Measurements from ENCODE around the gene TLX2.
"Not testable (repeated sequence)": the region's sequence is repeated elsewhere in the genome, so short reads cannot be mapped to it uniquely, and the experiment has no call there.

Gene TLX2

GRCh38 chr2:74514368-74515270 lies at the start of gene TLX2:
TLX2 (plus strand) TSS chr2:74514450; CDS start chr2:74514807, 357 bp downstream.
- Histone ChIP-seq H3K36me3 (ENCODE audit: insufficient read depth, low read length) (no peaks in the 10 kb centered on the region), H3K4me1 (ENCODE audit: insufficient read depth, low read length) (peaks cover 6% of the 10 kb centered on the region), H3K9me3 (ENCODE audit: low read length) (no peaks in the 10 kb centered on the region), H3K27ac (ENCODE audit: low read depth, low read length) (no peak within 1 kb of the TSS), H3K4me3 (ENCODE audit: low read depth in 1 of 2, low read length in 2 of 2) (no peak within 1 kb of the TSS), H3K9ac (ENCODE audit: low read length) (no peak within 1 kb of the TSS), H3K27me3 (ENCODE audit: control insufficient read depth in 1 of 2, insufficient read depth in 2 of 2, low read length in 2 of 2) (peaks cover 65 to 94% of the 10 kb centered on the region in 2 donors)

GRCh38 chr2:74470742-74471141 lies 43.5 kb upstream of the TLX2 start:
- not testable (repeated sequence) for H3K27me3 ChIP-seq (ENCODE audit: control insufficient read depth in 1 of 2, insufficient read depth in 2 of 2, low read length in 2 of 2); H3K9me3 ChIP-seq (ENCODE audit: low read length); H3K4me3 ChIP-seq (ENCODE audit: low read depth in 1 of 2, low read length in 2 of 2); H3K27ac ChIP-seq (ENCODE audit: low read depth, low read length); H3K9ac ChIP-seq (ENCODE audit: low read length)
- peaks cover 16% of the 10 kb centered on the region for H3K36me3 ChIP-seq (ENCODE audit: insufficient read depth, low read length)
- peaks cover 16% of the 10 kb centered on the region for H3K4me1 ChIP-seq (ENCODE audit: insufficient read depth, low read length)

GRCh38 chr2:74471332-74472065 lies 42.8 kb upstream of the TLX2 start:
- Histone ChIP-seq H3K27ac (ENCODE audit: low read depth, low read length) (peak overlapping the region; percentile 75), H3K9ac (ENCODE audit: low read length) (peak overlapping the region; percentile 66)

GRCh38 chr2:74472086-74472944 lies 41.9 kb upstream of the TLX2 start, which contains the start of gene MRPL53:
MRPL53 (minus strand) TSS chr2:74472680; CDS start chr2:74472660, 20 bp downstream.
- H3K27me3 ChIP-seq (ENCODE audit: control insufficient read depth in 1 of 2, insufficient read depth in 2 of 2, low read length in 2 of 2) = no peaks in the 10 kb centered on the region
- H3K9ac ChIP-seq (ENCODE audit: low read length) = peak within 1 kb of the TSS; percentile 66
- H3K36me3 ChIP-seq (ENCODE audit: insufficient read depth, low read length) = peaks cover 17% of the 10 kb centered on the region
- H3K27ac ChIP-seq (ENCODE audit: low read depth, low read length) = peak within 1 kb of the TSS; percentile 75
- no peaks in the 10 kb centered on the region for H3K9me3 ChIP-seq (ENCODE audit: low read length)
- peaks cover 16% of the 10 kb centered on the region for H3K4me1 ChIP-seq (ENCODE audit: insufficient read depth, low read length)
- peak within 1 kb of the TSS; percentile 15 to 81 for H3K4me3 ChIP-seq (ENCODE audit: low read depth in 1 of 2, low read length in 2 of 2)

More at GRCh38 chr2:74471332-74472065, 42.8 kb upstream of the TLX2 start:
- H3K9me3 ChIP-seq (ENCODE audit: low read length) = no peaks in the 10 kb centered on the region
- H3K4me3 ChIP-seq (ENCODE audit: low read depth in 1 of 2, low read length in 2 of 2) = peak overlapping the region; percentile 15 to 81
- H3K36me3 ChIP-seq (ENCODE audit: insufficient read depth, low read length) = peaks cover 16% of the 10 kb centered on the region
- peaks cover 16% of the 10 kb centered on the region for H3K4me1 ChIP-seq (ENCODE audit: insufficient read depth, low read length)
- H3K27me3 ChIP-seq (ENCODE audit: control insufficient read depth in 1 of 2, insufficient read depth in 2 of 2, low read length in 2 of 2) = no peaks in the 10 kb centered on the region

GRCh38 chr2:74472945-74473258 lies 41.3 kb upstream of the TLX2 start:
- Histone ChIP-seq H3K4me1 (ENCODE audit: insufficient read depth, low read length) (peaks cover 16% of the 10 kb centered on the region), H3K4me3 (ENCODE audit: low read depth in 1 of 2, low read length in 2 of 2) (peak overlapping the region; percentile 15 to 81), H3K36me3 (ENCODE audit: insufficient read depth, low read length) (peaks cover 21% of the 10 kb centered on the region), H3K27ac (ENCODE audit: low read depth, low read length) (peak overlapping the region; percentile 75), H3K27me3 (ENCODE audit: control insufficient read depth in 1 of 2, insufficient read depth in 2 of 2, low read length in 2 of 2) (no peaks in the 10 kb centered on the region), H3K9me3 (ENCODE audit: low read length) (no peaks in the 10 kb centered on the region), H3K9ac (ENCODE audit: low read length) (peak overlapping the region; percentile 66)

GRCh38 chr2:74474481-74474880 lies 39.8 kb upstream of the TLX2 start:
- Histone ChIP-seq H3K9me3 (ENCODE audit: low read length) (no peaks in the 10 kb centered on the region), H3K4me1 (ENCODE audit: insufficient read depth, low read length) (peaks cover 21% of the 10 kb centered on the region), H3K9ac (ENCODE audit: low read length) (no peak overlapping the region), H3K4me3 (ENCODE audit: low read depth in 1 of 2, low read length in 2 of 2) (no peak overlapping the region), H3K36me3 (ENCODE audit: insufficient read depth, low read length) (peaks cover 22% of the 10 kb centered on the region), H3K27me3 (ENCODE audit: control insufficient read depth in 1 of 2, insufficient read depth in 2 of 2, low read length in 2 of 2) (no peaks in the 10 kb centered on the region), H3K27ac (ENCODE audit: low read depth, low read length) (no peak overlapping the region)

- Histone ChIP-seq H3K9me3 (ENCODE audit: low read length) (no peaks in the 10 kb centered on the region), H3K9ac (ENCODE audit: low read length) (no peak overlapping the region), H3K27me3 (ENCODE audit: control insufficient read depth in 1 of 2, insufficient read depth in 2 of 2, low read length in 2 of 2) (no peaks in the 10 kb centered on the region), H3K36me3 (ENCODE audit: insufficient read depth, low read length) (peaks cover 26% of the 10 kb centered on the region), H3K27ac (ENCODE audit: low read depth, low read length) (no peak overlapping the region), H3K4me1 (ENCODE audit: insufficient read depth, low read length) (peaks cover 23% of the 10 kb centered on the region), H3K4me3 (ENCODE audit: low read depth in 1 of 2, low read length in 2 of 2) (no peak overlapping the region)
These were observed 39.4 kb upstream of the TLX2 start for GRCh38 chr2:74474899-74475298.

GRCh38 chr2:74481431-74481830 lies 32.8 kb upstream of the TLX2 start:
- no peaks in the 10 kb centered on the region for H3K27me3 ChIP-seq (ENCODE audit: control insufficient read depth in 1 of 2, insufficient read depth in 2 of 2, low read length in 2 of 2)
- peak overlapping the region; percentile 69 for H3K9ac ChIP-seq (ENCODE audit: low read length)
- peaks cover 26% of the 10 kb centered on the region for H3K4me1 ChIP-seq (ENCODE audit: insufficient read depth, low read length)
- H3K4me3 ChIP-seq (ENCODE audit: low read depth in 1 of 2, low read length in 2 of 2) = peak overlapping the region; percentile 85 to 99
- H3K36me3 ChIP-seq (ENCODE audit: insufficient read depth, low read length) = peaks cover 28% of the 10 kb centered on the region
- H3K9me3 ChIP-seq (ENCODE audit: low read length) = no peaks in the 10 kb centered on the region
- H3K27ac ChIP-seq (ENCODE audit: low read depth, low read length) = no peak overlapping the region

GRCh38 chr2:74481961-74482800 lies 32.1 kb upstream of the TLX2 start:
- Histone ChIP-seq H3K27ac (ENCODE audit: low read depth, low read length) (peak overlapping the region; percentile 93), H3K4me1 (ENCODE audit: insufficient read depth, low read length) (peaks cover 26% of the 10 kb centered on the region), H3K27me3 (ENCODE audit: control insufficient read depth in 1 of 2, insufficient read depth in 2 of 2, low read length in 2 of 2) (no peaks in the 10 kb centered on the region), H3K4me3 (ENCODE audit: low read depth in 1 of 2, low read length in 2 of 2) (peak overlapping the region; percentile 85 to 99), H3K36me3 (ENCODE audit: insufficient read depth, low read length) (peaks cover 29% of the 10 kb centered on the region), H3K9me3 (ENCODE audit: low read length) (no peaks in the 10 kb centered on the region), H3K9ac (ENCODE audit: low read length) (peak overlapping the region; percentile 69)

- no peaks in the 10 kb centered on the region for H3K9me3 ChIP-seq (ENCODE audit: low read length)
- peaks cover 26% of the 10 kb centered on the region for H3K36me3 ChIP-seq (ENCODE audit: insufficient read depth, low read length)
- H3K9ac ChIP-seq (ENCODE audit: low read length) = peak within 1 kb of the TSS; percentile 69
- peak within 1 kb of the TSS; percentile 93 for H3K27ac ChIP-seq (ENCODE audit: low read depth, low read length)
- H3K27me3 ChIP-seq (ENCODE audit: control insufficient read depth in 1 of 2, insufficient read depth in 2 of 2, low read length in 2 of 2) = no peaks in the 10 kb centered on the region
- peak within 1 kb of the TSS; percentile 85 to 99 for H3K4me3 ChIP-seq (ENCODE audit: low read depth in 1 of 2, low read length in 2 of 2)
- H3K4me1 ChIP-seq (ENCODE audit: insufficient read depth, low read length) = peaks cover 26% of the 10 kb centered on the region
These were observed 31.2 kb upstream of the TLX2 start, which contains the start of the genes CCDC142 and TTC31 for GRCh38 chr2:74482801-74483674. CCDC142 (minus strand) TSS chr2:74482998; CDS start chr2:74482837, 161 bp downstream. TTC31 (plus strand) TSS chr2:74483081; CDS start chr2:74483096, 15 bp downstream.

All from muscle layer of colon (tissue), 2 donors.